SK-N-MC (cell line): ENCODE measurements around the gene GOLGA5.

Experiments
- EZH2 ChIP-seq: fragments of 200-600 bp; sonication (generic); IDR thresholded peaks from one replicate; pipeline ENCODE4 v1.6.1; 2017; ENCODE audit warnings: antibody characterized with exemption
- FOXP2 ChIP-seq: optimal IDR thresholded peaks from 2 replicates; pipeline ENCODE3; 2011; ENCODE audit warnings: mild to moderate bottlenecking, moderate library complexity; ENCODE audit not compliant: insufficient read depth; ENCODE audit errors: extremely low read length, control extremely low read depth
- POLR2AphosphoS5 ChIP-seq: IDR thresholded peaks from 2 replicates; pipeline ENCODE4 v1.6.1; 2012; ENCODE audit warnings: mild to moderate bottlenecking, low read depth, low read length, borderline replicate concordance

DNA sequence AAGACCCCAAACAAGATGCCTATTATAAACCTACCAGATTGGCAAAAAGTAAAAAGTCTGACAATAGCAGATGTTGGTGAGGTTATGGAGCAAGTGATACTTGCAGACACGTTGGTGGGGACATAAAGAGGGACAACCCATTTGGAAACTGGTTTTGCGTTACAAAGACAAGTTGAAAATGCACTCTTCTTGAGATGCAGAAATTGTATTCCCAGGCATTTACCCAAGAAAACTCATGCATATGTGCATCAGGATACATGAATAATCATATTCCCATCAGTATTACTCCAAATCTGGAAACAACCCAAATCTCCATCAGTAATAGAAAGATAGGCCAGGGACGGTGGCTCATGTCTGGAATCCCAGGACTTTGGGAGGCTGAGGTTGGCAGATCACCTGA is 12.8 kb upstream of the GOLGA5 start:
- TF ChIP-seq EZH2, result no peak
- no peak for TF ChIP-seq POLR2AphosphoS5
- no peak for TF ChIP-seq FOXP2
